Middle frontal gyrus (tissue), 1 donor: ENCODE data around the gene POU6F2.

Source experiments
- DNase-seq: peaks from one replicate; pipeline ENCODE4 v3.0.0-alpha.2; 2015; ENCODE audit warnings: low spot score; ENCODE audit errors: extremely low spot score

The POU6F2 gene

GRCh38 chr7:39069031-39069430, 91.3 kb downstream of the POU6F2 start:
- no peak for DNase-seq

DNA sequence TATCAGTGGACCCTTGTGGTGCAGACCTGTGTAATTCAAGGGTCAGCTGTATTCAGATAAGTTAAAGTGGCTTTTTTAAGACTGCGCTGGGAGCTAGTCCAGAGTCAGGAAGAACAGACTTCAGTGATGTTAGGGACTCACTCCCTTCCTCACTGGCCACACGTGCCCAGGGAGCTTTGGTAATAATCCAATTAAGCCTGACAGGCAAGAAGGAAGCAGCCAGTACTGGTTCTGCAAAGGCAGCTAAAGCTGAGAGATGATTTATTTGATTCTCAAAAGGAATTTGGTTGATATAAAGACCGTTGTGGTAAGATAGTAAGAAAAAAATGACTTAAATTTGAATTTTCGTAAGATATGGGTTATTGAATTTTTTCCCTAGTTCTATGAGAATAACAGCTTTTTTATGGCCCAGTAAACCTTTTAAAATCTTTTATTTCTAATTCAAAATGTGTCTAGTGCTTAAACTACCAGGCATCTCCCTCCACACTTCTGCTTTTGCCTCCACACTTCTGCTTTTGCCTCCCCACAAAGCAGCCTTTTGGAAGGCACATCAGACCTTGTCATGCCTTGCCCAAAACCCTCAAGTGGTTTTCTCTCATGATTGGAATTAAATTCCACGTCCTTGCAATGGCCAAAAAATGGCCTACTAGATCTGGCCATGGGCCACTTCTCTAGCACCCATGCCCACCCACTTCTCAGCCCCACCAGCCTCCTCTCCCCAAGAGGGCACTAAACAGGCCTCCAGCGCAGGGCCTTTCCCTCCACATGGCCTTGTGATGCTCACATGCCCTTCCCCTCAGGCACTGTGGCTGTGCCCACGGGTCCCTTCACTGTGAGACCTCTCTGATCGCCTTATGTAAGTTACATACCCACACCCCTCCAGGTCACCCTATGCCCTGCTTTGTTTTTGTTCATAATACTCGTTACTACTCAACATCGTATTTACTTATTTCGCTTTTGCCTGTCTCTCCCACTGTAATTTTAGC, 92.5 kb downstream of the POU6F2 start:
- DNase-seq: no peak

GRCh38 chr7:39071116-39071515, 93.4 kb downstream of the POU6F2 start:
- no peak for DNase-seq

DNA sequence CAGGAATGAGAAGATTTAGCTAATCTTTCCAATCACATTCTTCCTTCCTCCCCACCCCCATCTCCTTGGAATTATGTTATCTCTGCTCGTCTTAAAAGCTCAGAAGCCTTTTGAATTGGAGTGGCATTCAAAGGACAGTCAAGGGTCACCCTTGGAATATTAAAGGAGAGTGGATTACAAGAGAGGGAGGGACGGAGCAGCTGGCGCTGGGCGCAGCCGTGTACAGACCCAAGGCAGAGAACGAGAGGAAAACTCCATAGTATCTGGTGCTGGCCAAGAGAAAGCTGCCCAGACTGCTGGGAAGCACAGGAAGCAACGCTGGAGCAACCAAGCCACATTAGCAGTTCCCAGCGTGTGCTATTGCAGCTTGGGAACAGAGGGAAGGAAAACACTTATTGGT, 95.7 kb downstream of the POU6F2 start:
- no peak for DNase-seq

- DNase-seq: no peak
Measured at GRCh38 chr7:39075210-39075609, 97.5 kb downstream of the POU6F2 start.

- DNase-seq: no peak
Measured at GRCh38 chr7:39083781-39084180, 106.1 kb downstream of the POU6F2 start.

GRCh38 chr7:39084349-39084748, 106.6 kb downstream of the POU6F2 start:
- DNase-seq: no peak

GRCh38 chr7:39085189-39085588, 107.5 kb downstream of the POU6F2 start:
- DNase-seq: no peak

DNA sequence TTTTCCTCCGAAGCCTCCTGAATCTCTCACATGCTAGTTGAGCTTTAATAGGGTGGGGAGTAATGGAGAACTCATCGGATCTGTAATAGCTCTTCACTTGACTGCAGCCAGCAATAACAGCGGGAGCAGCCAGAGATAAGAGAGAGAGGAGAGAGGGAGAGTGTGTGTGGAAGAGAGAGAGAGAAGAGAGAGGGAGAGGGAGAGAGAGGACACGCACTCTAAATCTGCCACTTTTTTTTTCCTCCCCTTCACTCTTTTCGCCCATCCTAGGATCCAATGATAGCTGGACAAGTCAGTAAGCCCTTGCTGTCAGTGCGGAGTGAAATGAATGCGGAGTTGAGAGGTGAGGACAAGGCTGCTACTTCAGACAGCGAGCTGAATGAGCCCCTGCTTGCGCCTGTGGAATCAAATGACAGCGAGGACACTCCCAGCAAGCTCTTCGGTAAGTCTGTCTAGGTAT, 107.9 kb downstream of the POU6F2 start:
- no peak for DNase-seq

- DNase-seq: no peak
Measured at GRCh38 chr7:39086638-39087360, 109.1 kb downstream of the POU6F2 start.

DNA sequence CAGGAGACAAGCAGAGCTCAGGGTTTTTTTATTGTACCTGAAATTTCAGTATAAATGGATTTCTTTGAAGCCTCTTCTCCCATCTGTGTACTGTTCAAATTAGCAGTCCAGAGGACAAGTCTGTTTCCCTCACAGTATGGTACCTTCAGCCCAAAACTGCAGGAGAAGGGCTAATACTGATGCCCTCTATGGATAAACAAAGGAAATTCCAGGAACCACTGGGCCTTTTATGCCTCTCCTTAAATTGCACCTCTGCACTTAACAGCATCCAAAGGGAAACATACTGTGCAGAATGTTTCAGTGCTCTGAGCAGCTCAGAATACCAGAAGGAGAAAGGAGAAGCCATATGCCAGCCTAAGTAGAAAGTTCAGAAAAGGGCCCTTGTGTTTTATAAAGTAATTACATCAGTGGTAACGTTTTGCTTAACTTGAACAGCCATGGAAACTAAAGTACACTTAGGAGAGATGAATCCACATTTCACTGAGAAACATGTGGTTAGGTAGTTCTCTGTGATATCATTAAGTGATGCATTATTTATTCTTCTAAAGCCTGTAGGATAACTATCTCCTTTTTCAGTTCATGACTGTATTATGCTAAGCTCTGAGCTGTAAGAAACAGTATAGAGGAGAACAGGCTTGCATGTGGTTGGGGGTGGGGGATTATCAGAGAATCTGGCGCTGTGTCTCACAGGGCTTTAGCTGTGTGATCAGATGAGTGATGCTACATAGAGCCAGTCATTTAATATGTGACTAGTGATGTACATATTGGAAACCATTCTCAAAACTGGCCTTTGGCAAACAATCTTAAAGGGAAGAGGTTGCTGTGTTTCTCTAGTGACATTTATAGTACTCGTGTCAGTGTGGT, 111.3 kb downstream of the POU6F2 start:
- DNase-seq: no peak

DNA sequence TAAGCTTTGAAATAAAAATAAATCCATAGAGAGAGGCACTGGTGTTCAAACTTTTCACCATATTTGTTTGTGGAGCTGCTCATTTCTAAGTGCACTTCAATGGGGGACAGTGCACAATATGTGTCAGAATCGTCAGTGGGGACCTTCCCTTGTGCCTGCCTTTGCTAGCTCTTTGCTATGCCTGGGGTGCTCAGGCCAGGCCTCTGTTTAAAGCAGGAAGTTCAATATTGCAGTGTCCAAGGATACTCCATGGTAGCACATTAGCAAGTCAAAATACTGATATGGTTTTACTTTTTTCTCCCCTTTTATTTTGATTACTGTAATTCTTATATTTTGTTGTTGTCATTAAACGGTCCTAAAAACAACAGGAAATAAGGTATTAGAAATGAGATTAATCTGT, 113.4 kb downstream of the POU6F2 start:
- DNase-seq: no peak

GRCh38 chr7:39091774-39092173, 114.1 kb downstream of the POU6F2 start:
- DNase-seq: no peak

- no peak for DNase-seq
Measured at GRCh38 chr7:39094731-39095130, 117.0 kb downstream of the POU6F2 start.

- DNase-seq: no peak
Measured at GRCh38 chr7:39095875-39096619, 118.3 kb downstream of the POU6F2 start.

DNA sequence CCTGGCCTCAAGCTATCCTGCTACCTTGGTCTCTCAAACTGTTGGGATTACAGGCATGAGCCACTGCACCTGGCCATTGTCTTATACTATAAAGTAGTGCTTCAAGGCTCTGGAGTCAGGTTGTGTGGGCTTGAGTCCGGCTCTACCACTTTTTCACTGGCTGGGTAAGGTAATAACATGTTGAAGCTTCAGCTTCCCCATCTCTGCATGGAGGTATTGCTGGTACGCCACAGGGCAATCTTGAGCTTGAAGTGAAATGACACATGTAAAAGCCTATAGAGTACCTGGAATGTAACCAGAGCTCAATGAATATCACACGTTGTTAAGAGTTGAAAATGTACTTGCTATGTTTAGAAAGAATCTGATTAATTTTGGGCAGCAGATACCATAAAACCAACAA, 120.8 kb downstream of the POU6F2 start:
- DNase-seq: no peak

DNA sequence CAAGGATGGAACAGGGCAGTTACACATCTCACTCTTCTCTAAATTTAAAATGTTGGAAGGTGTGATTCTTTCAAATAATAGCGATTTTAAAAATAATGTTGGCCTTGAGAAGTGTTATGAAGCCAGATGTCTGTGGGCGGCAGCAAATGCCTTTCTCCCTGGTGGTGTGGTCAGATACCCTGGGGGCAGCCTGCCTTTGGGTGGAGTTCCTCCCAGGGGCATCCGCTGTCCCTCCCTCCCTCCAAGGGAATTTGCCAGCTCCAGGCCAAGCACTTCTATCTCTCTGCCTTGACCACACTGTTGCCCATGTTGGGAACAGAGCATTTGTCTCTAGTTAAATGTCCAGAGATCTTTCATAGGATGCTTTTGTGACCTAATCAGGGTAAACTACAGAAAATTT, 121.4 kb downstream of the POU6F2 start:
- DNase-seq: no peak

DNA sequence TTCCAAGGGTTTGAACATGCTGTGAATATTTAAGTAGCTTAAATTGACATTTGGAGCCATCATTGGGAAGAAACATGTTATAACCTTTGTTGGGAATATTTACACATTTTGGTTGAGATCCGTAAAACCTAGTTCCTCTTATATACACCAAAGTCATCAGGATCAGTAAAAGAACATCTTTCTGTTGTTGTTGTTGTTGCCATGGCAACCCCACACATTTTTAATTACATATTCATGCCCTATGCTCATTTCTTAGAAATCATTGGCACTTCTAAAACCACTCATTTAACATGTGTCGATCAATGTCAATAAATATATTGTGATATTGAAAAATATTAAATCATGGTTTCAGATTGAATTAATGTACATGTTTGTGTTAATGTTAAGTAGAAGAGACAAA, 122.6 kb downstream of the POU6F2 start:
- DNase-seq: no peak

- no peak for DNase-seq
Measured at GRCh38 chr7:39102234-39102633, 124.5 kb downstream of the POU6F2 start.

DNA sequence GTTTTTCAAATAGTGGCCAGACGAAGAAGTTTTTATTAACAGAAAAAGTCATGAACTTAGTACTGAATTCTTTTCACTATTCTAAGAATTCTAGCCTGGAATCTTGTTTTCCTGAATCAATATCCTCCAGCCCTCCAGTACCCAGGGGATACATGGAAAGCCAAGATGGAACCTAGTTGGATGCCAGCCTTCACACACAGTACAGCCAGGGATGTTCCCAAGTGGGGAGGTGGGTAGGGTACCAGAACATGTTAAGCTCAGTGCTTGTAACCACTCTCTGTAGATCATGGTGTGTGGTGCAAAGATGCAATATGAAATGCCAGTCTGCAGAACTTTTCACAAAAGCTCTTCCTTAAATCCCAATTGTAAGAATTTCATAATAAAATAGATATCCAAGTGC, 128.0 kb downstream of the POU6F2 start:
- DNase-seq: no peak

DNA sequence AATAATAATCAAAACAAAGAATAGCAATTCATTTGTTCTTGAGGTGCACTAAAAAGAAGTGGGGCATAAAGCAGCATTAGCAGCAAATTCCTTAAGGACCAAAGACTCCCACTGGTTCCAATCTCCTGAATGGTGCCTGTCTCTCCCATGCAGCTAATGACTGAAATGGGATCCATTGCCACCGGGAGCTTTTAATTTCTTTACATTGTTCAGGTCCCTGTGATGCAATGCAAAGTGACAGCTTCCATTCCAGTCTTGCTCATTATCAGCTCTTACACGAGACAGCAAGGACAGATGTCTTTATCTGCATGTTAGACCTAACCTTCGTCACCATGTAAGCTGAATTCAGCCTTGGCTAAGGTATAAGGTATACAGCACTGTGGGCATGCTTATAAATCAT, 148.1 kb downstream of the POU6F2 start:
- no peak for DNase-seq
